ENCODE data around the gene GM2A. TPM values are rescaled to one million over a fixed set of nuclear protein-coding genes. Genes with fewer than 3 reads are reported as not detected.
A peak's percentile ranks its signal among the peaks of the same experiment; 100 is the strongest.
"Not testable (repeated sequence)": the region's sequence is repeated elsewhere in the genome, so short reads cannot be mapped to it uniquely, and the experiment has no call there.

The GM2A gene
- total and polyA plus RNA-seq, 12 donors = 15.5 to 81.3 (median 53.9) TPM

DNA sequence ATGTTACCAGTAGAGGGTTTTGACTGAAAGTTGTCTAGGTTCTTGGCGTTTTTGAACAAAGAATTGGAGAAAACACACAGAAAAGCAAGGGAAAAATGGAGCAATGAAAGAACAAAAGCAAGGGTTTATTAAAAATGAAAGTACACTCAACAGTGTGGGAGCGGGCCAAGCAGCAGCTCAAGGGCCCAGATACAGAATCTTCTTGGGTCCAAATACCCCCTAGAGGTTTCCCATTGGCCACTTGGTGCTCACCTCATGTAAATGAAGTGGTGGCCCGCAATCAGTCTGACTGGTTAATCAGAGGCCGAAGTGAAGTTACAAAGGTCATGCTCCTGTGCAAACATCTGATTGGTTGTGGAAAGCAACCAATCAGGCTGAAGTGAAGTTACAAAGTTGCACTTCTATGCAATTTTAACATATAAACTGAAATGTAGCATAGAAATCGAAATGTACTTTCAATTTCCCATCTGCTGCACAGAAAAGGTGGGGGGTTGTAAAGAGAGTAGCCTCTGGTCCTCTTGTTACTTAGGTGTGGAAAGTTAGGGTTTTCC is 1.9 kb upstream of the GM2A start:
- Histone ChIP-seq H3K9me3 (replicated peaks in 1 of 3) (no peaks in the 10 kb centered on the region), H3K4me1 (replicated peaks in 1 of 2) (peaks cover 18 to 30% of the 10 kb centered on the region in 2 donors), H3K27me3 (no peaks in the 10 kb centered on the region), H3K27ac (no peak overlapping the region), H3K4me3 (no peak overlapping the region), H3K36me3 (replicated peaks in 1 of 2) (no peaks in the 10 kb centered on the region)
- TF ChIP-seq, protein P1, sequence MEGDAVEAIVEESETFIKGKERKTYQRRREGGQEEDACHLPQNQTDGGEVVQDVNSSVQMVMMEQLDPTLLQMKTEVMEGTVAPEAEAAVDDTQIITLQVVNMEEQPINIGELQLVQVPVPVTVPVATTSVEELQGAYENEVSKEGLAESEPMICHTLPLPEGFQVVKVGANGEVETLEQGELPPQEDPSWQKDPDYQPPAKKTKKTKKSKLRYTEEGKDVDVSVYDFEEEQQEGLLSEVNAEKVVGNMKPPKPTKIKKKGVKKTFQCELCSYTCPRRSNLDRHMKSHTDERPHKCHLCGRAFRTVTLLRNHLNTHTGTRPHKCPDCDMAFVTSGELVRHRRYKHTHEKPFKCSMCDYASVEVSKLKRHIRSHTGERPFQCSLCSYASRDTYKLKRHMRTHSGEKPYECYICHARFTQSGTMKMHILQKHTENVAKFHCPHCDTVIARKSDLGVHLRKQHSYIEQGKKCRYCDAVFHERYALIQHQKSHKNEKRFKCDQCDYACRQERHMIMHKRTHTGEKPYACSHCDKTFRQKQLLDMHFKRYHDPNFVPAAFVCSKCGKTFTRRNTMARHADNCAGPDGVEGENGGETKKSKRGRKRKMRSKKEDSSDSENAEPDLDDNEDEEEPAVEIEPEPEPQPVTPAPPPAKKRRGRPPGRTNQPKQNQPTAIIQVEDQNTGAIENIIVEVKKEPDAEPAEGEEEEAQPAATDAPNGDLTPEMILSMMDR (IDR thresholded peaks at IDR 0.05) = no peak
- TF ChIP-seq POLR2A (IDR thresholded peaks at IDR 0.05) = no peak
- DNase-seq = no peak
- intact Hi-C loops (cut with DNase I) = no loop called here
- WGBS, 4 donors = 83 to 94% (median 89%) methylated on average over 5 of the region's 5 CpGs

DNA sequence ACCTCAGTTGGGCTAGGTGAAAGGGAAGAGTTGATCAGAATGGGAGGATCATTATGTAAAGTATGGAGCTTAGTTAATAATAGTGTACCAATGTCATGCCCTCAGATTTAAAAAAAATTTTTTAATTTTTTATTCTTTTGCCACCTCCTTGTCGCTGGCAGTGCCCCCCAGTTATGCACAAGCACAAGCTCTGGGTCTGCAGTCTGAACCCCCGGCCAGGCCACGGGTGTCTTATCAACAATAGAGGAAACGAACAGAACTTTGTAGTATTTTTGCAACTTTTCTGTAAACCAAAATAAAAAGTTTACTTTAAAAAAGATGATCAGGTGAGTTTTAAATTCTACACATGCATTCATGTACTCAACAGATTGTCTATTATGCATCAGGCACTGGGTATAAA is 1.4 kb upstream of the GM2A start:
- intact Hi-C loops (cut with DNase I) = no loop called here
- H3K9me3 ChIP-seq (replicated peaks in 1 of 3) = no peaks in the 10 kb centered on the region
- DNase-seq = no peak
- H3K4me1 ChIP-seq (replicated peaks in 1 of 2) = peaks cover 20 to 35% of the 10 kb centered on the region in 2 donors
- no peaks in the 10 kb centered on the region for H3K27me3 ChIP-seq
- WGBS, 4 donors = 93 to 98% (median 95%) methylated on average over 4 of the region's 4 CpGs
- no peaks in the 10 kb centered on the region for H3K36me3 ChIP-seq (replicated peaks in 1 of 2)
- TF ChIP-seq, protein P1 (IDR thresholded peaks at IDR 0.05) = no peak
- no peak for TF ChIP-seq POLR2A (IDR thresholded peaks at IDR 0.05)
- no peak overlapping the region for H3K4me3 ChIP-seq
- no peak overlapping the region for H3K27ac ChIP-seq

DNA sequence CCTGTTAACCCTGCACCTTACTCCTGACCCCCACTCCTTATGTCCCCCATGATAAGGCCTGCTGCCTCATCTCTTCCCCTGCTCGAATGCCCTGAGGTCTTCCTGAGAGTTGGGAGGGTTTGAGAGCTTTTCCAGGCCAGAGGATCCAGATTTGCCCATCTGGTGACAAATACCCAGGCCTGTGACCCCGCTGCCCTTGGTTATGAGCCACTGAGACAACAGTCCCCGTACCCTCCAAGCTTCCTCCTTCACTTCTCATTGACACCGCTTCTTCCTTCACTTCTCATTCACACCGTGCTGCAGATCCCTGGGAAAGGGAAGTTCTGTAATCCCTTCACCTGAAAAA is 593 bp downstream of the GM2A start:
- peaks cover 24 to 36% of the 10 kb centered on the region in 2 donors for H3K4me1 ChIP-seq (replicated peaks in 1 of 2)
- DNase-seq = peak in 1 of 7 donors; percentile 20
- H3K36me3 ChIP-seq (replicated peaks in 1 of 2) = no peaks in the 10 kb centered on the region
- H3K9me3 ChIP-seq (replicated peaks in 1 of 3) = no peaks in the 10 kb centered on the region
- H3K27ac ChIP-seq = peak overlapping the region; percentile 62 to 79 (median 70)
- peak overlapping the region in 3 of 4 donors; percentile 66 to 85 (median 73) for H3K4me3 ChIP-seq
- no peak for TF ChIP-seq POLR2A (IDR thresholded peaks at IDR 0.05)
- TF ChIP-seq, protein P1 (IDR thresholded peaks at IDR 0.05) = no peak
- intact Hi-C loops (cut with DNase I) = no loop called here
- no peaks in the 10 kb centered on the region for H3K27me3 ChIP-seq
- WGBS, 4 donors = 9 to 21% (median 19%) methylated on average over 5 of the region's 5 CpGs

- Histone ChIP-seq H3K9me3 (replicated peaks in 1 of 3) (no peaks in the 10 kb centered on the region), H3K27me3 (no peaks in the 10 kb centered on the region), H3K4me1 (replicated peaks in 1 of 2) (peaks cover 24 to 36% of the 10 kb centered on the region in 2 donors), H3K4me3 (peak overlapping the region in 1 of 4 donors; percentile 73), H3K27ac (no peak overlapping the region), H3K36me3 (replicated peaks in 1 of 2) (no peaks in the 10 kb centered on the region)
- TF ChIP-seq POLR2A (IDR thresholded peaks at IDR 0.05) = no peak
- TF ChIP-seq, protein P1 (IDR thresholded peaks at IDR 0.05) = no peak
- intact Hi-C loops (cut with DNase I) = no loop called here
- 31 to 57% (median 49%) methylated on average over 1 of the region's 1 CpG for WGBS, 4 donors
- no peak for DNase-seq
Observed at GRCh38 chr5:151254556-151254955, 1.6 kb downstream of the GM2A start.

DNA sequence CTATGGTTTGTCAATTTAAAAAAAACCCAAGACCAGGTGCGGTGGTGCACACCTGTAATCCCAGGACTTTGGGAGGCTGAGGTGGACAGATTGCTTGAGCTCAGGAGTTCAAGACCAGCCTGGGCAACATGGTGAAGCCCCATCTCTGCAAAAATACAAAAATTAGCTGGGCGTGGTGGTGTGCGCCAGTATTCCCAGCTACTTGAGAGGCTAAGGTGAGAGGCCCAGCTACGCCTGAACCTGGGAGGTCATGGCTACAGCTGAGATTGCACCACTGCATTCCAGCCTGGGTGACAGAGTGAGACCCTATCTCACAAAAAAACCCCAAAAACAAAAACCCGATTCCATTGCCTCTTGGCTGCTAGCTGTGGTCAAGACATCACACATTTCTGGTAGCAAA is 2.0 kb downstream of the GM2A start:
- DNase-seq; H3K9me3 ChIP-seq (replicated peaks in 1 of 3); H3K36me3 ChIP-seq (replicated peaks in 1 of 2); intact Hi-C loops (cut with DNase I); H3K27ac ChIP-seq; H3K4me3 ChIP-seq; H3K27me3 ChIP-seq: not testable (repeated sequence)
- H3K4me1 ChIP-seq (replicated peaks in 1 of 2) = peaks cover 24 to 36% of the 10 kb centered on the region in 2 donors
- 84 to 98% (median 97%) methylated on average over 5 of the region's 5 CpGs for WGBS, 4 donors
